VCaP (cell line): Measurements from ENCODE around the gene BMP4.

Experiments used
- H3K27ac ChIP-seq: fragments of 450-650 bp; 2 replicates; pipeline ENCODE4 v1.5.1; 2017
- TF ChIP-seq, protein P1 (sequence below): fragments of 450-650 bp; conservative IDR thresholded peaks from 2 replicates; pipeline ENCODE4 v1.5.1; 2017; ENCODE audit warnings: mild to moderate bottlenecking, moderate library complexity

BMP4 gene

GRCh38 chr14:53948205-53948884, 8.3 kb downstream of the BMP4 start:
- TF ChIP-seq, protein P1, sequence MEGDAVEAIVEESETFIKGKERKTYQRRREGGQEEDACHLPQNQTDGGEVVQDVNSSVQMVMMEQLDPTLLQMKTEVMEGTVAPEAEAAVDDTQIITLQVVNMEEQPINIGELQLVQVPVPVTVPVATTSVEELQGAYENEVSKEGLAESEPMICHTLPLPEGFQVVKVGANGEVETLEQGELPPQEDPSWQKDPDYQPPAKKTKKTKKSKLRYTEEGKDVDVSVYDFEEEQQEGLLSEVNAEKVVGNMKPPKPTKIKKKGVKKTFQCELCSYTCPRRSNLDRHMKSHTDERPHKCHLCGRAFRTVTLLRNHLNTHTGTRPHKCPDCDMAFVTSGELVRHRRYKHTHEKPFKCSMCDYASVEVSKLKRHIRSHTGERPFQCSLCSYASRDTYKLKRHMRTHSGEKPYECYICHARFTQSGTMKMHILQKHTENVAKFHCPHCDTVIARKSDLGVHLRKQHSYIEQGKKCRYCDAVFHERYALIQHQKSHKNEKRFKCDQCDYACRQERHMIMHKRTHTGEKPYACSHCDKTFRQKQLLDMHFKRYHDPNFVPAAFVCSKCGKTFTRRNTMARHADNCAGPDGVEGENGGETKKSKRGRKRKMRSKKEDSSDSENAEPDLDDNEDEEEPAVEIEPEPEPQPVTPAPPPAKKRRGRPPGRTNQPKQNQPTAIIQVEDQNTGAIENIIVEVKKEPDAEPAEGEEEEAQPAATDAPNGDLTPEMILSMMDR, result no peak
- no peak overlapping the region for H3K27ac ChIP-seq

DNA sequence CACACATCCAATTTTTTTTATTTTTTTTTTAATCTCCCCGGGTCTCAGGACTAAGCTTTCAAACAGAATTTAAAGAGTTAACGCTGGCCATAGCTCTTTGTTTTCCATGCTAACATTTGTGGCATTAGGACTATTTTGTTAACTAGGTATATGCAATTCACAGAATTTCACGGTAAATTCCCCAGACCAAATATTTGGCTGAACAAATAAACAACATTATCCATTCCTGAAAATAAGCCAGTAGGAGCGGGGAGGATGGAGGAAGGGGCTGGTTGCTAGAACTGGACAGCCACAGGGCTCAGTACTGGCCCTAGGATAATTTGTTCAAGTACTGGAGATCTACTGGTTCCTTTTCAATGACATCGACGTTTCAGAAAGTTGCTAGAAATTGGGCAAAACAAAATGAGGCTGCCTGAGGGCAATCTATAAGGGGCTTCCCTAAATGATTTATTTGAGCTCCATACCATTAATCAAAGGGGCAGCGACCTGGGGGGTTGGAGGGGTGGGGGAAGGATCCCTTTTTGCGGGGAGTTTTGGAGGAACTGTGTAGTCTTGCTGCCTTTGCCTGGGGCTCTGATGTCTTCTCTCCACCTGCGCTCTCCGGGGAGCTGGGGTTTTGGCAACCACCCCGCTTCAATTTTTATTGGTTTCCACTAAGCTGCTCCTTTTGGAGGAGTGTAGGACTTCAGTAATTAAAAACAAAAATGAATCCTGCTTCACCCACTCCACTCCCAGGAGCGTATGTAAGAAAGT, 9.0 kb downstream of the BMP4 start:
- TF ChIP-seq, protein P1, result no peak
- H3K27ac ChIP-seq, result no peak overlapping the region

- TF ChIP-seq, protein P1, result no peak
- H3K27ac ChIP-seq, result no peak overlapping the region
These were observed 9.6 kb downstream of the BMP4 start for GRCh38 chr14:53947094-53947445.

DNA sequence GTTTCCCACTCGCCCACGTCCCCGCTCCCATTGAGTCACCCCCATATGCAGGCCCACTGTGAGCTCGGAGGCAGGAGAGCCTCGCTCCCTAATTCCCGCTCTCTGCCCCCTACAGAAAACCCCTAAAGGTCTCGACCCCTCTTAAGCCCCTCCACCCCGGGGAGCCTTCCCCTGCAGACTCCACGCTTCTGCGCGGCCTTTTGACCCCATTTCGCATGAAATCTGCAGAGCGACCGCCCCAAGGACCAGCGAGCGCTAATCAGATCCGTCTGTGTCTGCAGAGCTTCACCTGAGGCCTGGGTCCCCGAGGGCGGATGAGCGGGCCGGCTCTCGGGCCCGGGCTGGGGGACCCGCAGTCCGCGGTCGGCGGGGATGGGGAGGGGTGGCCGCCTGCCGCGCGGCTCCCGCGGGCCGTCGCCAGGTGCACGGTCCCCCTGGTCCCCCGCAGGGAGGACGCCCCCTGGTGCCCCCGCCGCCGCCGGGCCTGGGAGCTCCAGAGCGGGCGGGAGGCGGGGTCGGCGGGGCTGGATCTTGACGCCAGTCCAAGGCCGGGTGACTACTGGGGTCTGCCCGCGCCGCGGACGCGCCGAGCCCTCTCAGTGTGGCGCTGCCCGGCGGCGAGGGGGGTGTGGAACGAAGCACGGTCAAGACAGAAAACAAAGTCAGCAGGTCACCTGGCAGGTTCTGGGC, 10.1 kb downstream of the BMP4 start:
- TF ChIP-seq, protein P1, result no peak
- H3K27ac ChIP-seq, result no peak overlapping the region

DNA sequence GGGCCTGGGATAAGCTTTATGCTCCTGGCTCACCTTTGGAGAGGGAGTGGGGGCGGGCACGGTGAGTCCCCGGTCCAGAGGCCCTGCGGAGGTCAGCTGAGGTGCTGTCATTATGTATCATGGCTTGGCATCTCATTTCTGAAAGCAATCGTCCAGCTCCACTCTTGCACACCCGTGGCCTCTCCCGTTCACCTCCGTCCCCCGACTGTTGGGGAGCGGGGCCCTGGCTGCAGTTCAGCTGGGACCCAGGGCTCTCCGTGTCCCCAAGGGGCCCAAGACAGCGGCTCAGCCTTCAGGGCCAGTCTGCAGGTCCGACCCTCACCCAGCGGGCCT, 10.6 kb downstream of the BMP4 start:
- TF ChIP-seq, protein P1, result no peak
- no peak overlapping the region for H3K27ac ChIP-seq

GRCh38 chr14:53943751-53944083, 12.9 kb downstream of the BMP4 start:
- peak overlapping the region; percentile 76 for H3K27ac ChIP-seq

More at GRCh38 chr14:53943751-53944083, 12.9 kb downstream of the BMP4 start:
- TF ChIP-seq, protein P1, result no peak
